ENCODE data around the gene SBK2. TPM values are rescaled to one million over a fixed set of nuclear protein-coding genes. Genes with fewer than 3 reads are reported as not detected.

SBK2 gene
- total RNA-seq, 1 donor from 2014 or later = 4.2 TPM

DNA sequence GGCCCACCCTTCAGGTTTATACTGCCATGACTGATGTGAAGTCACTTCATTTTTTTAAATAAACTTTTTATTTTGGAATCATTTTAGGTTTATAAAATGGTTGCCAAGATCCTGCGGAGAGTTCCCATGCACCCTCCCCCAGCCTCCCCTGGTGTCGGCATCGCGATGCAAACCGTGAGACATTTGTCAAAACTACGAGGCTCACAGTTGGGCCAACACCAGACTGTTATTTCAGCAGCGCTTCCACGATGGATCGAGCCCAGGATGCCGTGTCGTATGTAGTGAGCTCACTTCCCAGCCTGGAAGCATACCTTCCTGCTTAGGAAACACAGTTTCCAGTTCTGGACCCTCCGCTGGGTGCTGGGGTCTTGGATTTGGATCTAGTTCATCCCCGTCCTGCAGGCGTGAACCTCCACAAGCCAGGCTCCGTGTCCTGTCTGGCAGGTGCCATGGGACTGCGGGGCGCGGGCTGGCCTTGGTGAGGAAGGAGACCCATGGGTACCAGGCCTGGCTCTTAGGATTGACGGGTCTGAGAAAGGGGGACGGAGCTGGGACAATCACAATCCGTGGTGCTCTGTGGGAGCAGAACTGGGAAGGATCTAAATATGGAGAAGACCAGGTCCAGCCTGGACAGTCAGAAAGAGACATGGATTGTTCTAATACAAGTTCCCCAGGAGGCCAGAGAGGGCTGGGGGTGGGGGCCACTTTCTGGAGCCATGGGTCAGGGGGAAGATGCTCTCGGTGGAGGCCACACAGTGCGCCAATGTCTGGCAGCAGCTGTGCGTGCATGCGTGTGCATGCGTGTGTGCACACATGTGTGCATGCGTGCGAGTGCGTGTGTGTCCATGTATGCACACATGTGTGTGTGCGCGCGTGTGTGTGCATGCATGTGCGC is 2.4 kb upstream of the SBK2 start:
- Histone ChIP-seq H3K4me1 (ENCODE audit: insufficient read depth, low read length) (no peaks in the 10 kb centered on the region), H3K9me3 (ENCODE audit: insufficient read depth, low read depth, low read length) (no peaks in the 10 kb centered on the region), H3K4me2 (ENCODE audit: low read length) (no peak overlapping the region), H4K20me1 (ENCODE audit: insufficient read depth, low read length) (no peaks in the 10 kb centered on the region), H2AFZ (ENCODE audit: low read depth, low read length) (no peak overlapping the region), H3K36me3 (ENCODE audit: insufficient read depth, low read length) (no peaks in the 10 kb centered on the region), H3K27me3 (ENCODE audit: insufficient read depth, low read length) (no peaks in the 10 kb centered on the region), H3K27ac (ENCODE audit: low read depth, low read length) (no peak overlapping the region), H3K79me2 (ENCODE audit: insufficient read depth, low read length) (no peaks in the 10 kb centered on the region), H3K4me3 (ENCODE audit: insufficient read depth, low read depth, low read length) (no peak overlapping the region), H3K9ac (ENCODE audit: low read length) (no peak overlapping the region)
- no peak for FAIRE-seq
- H3K36me3 Mint-ChIP-seq (ENCODE audit: low read depth, unreplicated experiment) = no peaks in the 10 kb centered on the region
- H3K9me3 Mint-ChIP-seq (ENCODE audit: unreplicated experiment) = peaks cover 2% of the 10 kb centered on the region
- no peak overlapping the region for H3K27ac Mint-ChIP-seq (ENCODE audit: unreplicated experiment)
- no peak for DNase-seq (ENCODE audit: low read depth)
- peaks cover 2% of the 10 kb centered on the region for H3K4me1 Mint-ChIP-seq (ENCODE audit: low read depth, unreplicated experiment)
- peaks cover 8% of the 10 kb centered on the region for H3K27me3 Mint-ChIP-seq (ENCODE audit: low read depth, unreplicated experiment)
- no peak overlapping the region for H3K4me3 Mint-ChIP-seq (ENCODE audit: unreplicated experiment)
- TF ChIP-seq EZH2 (IDR thresholded peaks at IDR 0.05; ENCODE audit: insufficient read depth, low read length) = no peak
- TF ChIP-seq, protein P1, sequence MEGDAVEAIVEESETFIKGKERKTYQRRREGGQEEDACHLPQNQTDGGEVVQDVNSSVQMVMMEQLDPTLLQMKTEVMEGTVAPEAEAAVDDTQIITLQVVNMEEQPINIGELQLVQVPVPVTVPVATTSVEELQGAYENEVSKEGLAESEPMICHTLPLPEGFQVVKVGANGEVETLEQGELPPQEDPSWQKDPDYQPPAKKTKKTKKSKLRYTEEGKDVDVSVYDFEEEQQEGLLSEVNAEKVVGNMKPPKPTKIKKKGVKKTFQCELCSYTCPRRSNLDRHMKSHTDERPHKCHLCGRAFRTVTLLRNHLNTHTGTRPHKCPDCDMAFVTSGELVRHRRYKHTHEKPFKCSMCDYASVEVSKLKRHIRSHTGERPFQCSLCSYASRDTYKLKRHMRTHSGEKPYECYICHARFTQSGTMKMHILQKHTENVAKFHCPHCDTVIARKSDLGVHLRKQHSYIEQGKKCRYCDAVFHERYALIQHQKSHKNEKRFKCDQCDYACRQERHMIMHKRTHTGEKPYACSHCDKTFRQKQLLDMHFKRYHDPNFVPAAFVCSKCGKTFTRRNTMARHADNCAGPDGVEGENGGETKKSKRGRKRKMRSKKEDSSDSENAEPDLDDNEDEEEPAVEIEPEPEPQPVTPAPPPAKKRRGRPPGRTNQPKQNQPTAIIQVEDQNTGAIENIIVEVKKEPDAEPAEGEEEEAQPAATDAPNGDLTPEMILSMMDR (IDR thresholded peaks at IDR 0.05; ENCODE audit: insufficient read depth, low read depth, low read length) = no peak

- H3K4me2 ChIP-seq (ENCODE audit: low read length) = peak overlapping the region; percentile 41
- Mint-ChIP-seq H3K36me3 (ENCODE audit: low read depth, unreplicated experiment) (no peaks in the 10 kb centered on the region), H3K27ac (ENCODE audit: unreplicated experiment) (no peak overlapping the region), H3K4me3 (ENCODE audit: unreplicated experiment) (no peak overlapping the region), H3K4me1 (ENCODE audit: low read depth, unreplicated experiment) (peaks cover 2% of the 10 kb centered on the region), H3K9me3 (ENCODE audit: unreplicated experiment) (peaks cover 2% of the 10 kb centered on the region), H3K27me3 (ENCODE audit: low read depth, unreplicated experiment) (peaks cover 5% of the 10 kb centered on the region)
- DNase-seq (ENCODE audit: low read depth) (no peak), FAIRE-seq (no peak)
- H2AFZ ChIP-seq (ENCODE audit: low read depth, low read length) = no peak overlapping the region
- H3K4me1 ChIP-seq (ENCODE audit: insufficient read depth, low read length) = no peaks in the 10 kb centered on the region
- no peaks in the 10 kb centered on the region for H4K20me1 ChIP-seq (ENCODE audit: insufficient read depth, low read length)
- H3K9ac ChIP-seq (ENCODE audit: low read length) = no peak overlapping the region
- no peaks in the 10 kb centered on the region for H3K36me3 ChIP-seq (ENCODE audit: insufficient read depth, low read length)
- no peak overlapping the region for H3K27ac ChIP-seq (ENCODE audit: low read depth, low read length)
- TF ChIP-seq, protein P1 (IDR thresholded peaks at IDR 0.05; ENCODE audit: insufficient read depth, low read depth, low read length) = no peak
- TF ChIP-seq EZH2 (IDR thresholded peaks at IDR 0.05; ENCODE audit: insufficient read depth, low read length) = no peak
- no peak overlapping the region for H3K4me3 ChIP-seq (ENCODE audit: insufficient read depth, low read depth, low read length)
- no peaks in the 10 kb centered on the region for H3K79me2 ChIP-seq (ENCODE audit: insufficient read depth, low read length)
- no peaks in the 10 kb centered on the region for H3K27me3 ChIP-seq (ENCODE audit: insufficient read depth, low read length)
- no peaks in the 10 kb centered on the region for H3K9me3 ChIP-seq (ENCODE audit: insufficient read depth, low read depth, low read length)
These were observed 1.2 kb upstream of the SBK2 start for GRCh38 chr19:55538132-55538531.

- Histone ChIP-seq H3K4me2 (ENCODE audit: low read length) (peak overlapping the region; percentile 41), H3K4me3 (ENCODE audit: insufficient read depth, low read depth, low read length) (no peak overlapping the region), H3K4me1 (ENCODE audit: insufficient read depth, low read length) (no peaks in the 10 kb centered on the region), H4K20me1 (ENCODE audit: insufficient read depth, low read length) (no peaks in the 10 kb centered on the region), H3K9me3 (ENCODE audit: insufficient read depth, low read depth, low read length) (no peaks in the 10 kb centered on the region), H3K27me3 (ENCODE audit: insufficient read depth, low read length) (no peaks in the 10 kb centered on the region), H3K27ac (ENCODE audit: low read depth, low read length) (no peak overlapping the region), H3K36me3 (ENCODE audit: insufficient read depth, low read length) (no peaks in the 10 kb centered on the region), H2AFZ (ENCODE audit: low read depth, low read length) (no peak overlapping the region), H3K9ac (ENCODE audit: low read length) (peak overlapping the region; percentile 31), H3K79me2 (ENCODE audit: insufficient read depth, low read length) (no peaks in the 10 kb centered on the region)
- peak overlapping the region; percentile 80 for H3K27ac Mint-ChIP-seq (ENCODE audit: unreplicated experiment)
- H3K36me3 Mint-ChIP-seq (ENCODE audit: low read depth, unreplicated experiment) = no peaks in the 10 kb centered on the region
- H3K27me3 Mint-ChIP-seq (ENCODE audit: low read depth, unreplicated experiment) = peaks cover 5% of the 10 kb centered on the region
- H3K4me3 Mint-ChIP-seq (ENCODE audit: unreplicated experiment) = no peak overlapping the region
- TF ChIP-seq, protein P1 (IDR thresholded peaks at IDR 0.05; ENCODE audit: insufficient read depth, low read depth, low read length) = no peak
- TF ChIP-seq EZH2 (IDR thresholded peaks at IDR 0.05; ENCODE audit: insufficient read depth, low read length) = no peak
- FAIRE-seq = no peak
- peak; percentile 36 for DNase-seq (ENCODE audit: low read depth)
- peaks cover 2% of the 10 kb centered on the region for H3K4me1 Mint-ChIP-seq (ENCODE audit: low read depth, unreplicated experiment)
- peaks cover 2% of the 10 kb centered on the region for H3K9me3 Mint-ChIP-seq (ENCODE audit: unreplicated experiment)
These were observed 793 bp upstream of the SBK2 start for GRCh38 chr19:55537741-55538111.
